Activated gamma-delta T cell (primary cell): ENCODE measurements around the gene TERB1.
"Not testable (repeated sequence)": the region's sequence is repeated elsewhere in the genome, so short reads cannot be mapped to it uniquely, and the experiment has no call there.

Experiments used
- DNase-seq: peaks from one replicate; lab custom pipeline; 2025; lab: John Stamatoyannopoulos, UW

The TERB1 gene

DNA sequence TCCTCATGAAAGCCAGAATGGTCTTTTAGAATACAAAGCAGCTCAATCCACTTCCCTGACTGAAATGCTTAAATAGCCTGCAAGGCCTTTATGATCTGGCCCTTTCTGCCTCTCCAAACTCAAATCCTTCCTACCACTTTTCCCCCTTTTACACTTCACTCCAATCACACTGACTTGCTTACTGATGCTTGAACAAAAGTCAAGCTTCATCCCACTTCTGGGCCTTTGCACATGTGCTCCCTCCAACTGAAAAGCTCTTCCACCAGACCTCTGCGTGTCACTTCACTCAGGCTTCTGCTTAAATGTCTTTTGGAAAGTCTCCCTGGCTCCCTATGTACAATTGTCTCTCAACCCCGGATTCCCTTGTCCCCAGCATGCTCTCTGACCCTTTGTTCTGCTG lies 13.3 kb upstream of the TERB1 start:
- DNase-seq: no peak

DNA sequence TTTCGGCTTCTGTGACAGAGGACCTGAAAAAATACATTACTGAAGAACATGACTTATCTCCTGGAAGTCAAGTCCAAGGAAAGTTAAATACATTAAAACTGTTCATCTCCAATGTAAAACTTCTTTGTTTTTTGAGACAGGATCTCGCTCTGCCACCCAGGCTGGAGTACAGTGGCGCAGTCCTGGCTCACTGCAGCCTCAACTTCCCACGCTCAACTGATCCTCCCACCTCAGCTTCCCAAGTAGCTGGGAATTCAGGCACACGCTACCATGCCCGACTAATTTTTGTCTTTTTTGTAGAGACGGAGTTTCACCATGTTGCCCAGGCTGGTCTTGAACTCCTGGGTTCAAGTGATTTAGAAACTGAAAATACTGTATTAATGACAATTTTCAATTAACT lies 9.7 kb upstream of the TERB1 start:
- no peak for DNase-seq

DNA sequence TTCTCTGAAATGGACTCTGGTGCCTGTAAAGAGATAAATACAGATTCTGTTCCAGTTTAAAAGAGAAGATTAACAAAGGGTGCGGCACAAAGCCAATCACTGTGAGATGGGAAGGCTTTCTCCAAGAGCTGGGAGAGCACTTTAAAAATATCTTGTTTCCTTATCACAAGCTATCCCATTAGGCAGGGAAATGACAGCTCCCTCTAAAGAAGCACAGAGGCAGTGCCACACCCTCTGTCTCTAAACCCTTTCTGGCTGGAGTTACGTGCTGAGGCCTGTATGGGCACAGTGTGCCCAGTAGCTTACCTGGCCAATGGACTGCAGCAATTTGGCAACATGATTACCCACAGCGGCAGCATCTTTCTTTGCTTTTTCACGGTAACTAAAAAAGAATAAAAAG lies 9.0 kb upstream of the TERB1 start:
- no peak for DNase-seq

DNA sequence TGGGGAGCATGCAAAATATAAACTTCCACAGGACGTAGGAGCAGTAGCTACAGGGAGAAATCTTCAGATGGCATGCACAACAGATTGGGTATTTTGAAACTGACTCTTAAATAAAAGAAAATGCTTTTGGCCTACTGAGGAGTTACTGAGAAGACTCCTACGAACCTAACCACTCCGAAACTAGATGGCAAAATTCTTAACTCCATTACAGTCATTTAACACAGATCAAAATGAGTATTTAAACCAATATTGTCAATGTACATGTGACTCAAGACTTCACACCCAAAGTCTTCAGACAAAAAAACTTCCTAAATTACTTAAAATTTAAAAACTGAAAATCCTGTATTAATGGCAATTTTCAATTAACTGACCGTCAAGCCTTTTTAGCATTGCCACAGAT lies 8.4 kb upstream of the TERB1 start:
- DNase-seq: no peak

DNA sequence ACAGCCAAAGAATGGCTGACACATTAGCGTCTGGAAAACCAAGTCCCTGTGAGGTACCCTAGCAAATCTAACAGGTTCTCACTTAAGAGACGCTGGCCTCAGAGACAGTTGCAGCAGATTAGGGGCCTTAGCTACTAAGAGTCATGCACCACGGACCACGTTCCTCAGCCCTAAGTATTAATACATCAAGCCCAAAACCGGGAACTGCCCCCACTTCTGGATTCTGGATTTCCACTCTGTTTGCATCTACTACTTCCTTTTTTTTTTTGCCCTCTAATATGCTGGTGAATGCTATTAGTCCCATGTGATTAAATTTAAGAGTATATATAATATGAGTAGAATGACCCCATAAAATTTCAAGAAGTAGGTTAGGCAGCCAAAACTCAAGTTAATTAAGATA lies 775 bp upstream of the TERB1 start:
- no peak for DNase-seq

DNA sequence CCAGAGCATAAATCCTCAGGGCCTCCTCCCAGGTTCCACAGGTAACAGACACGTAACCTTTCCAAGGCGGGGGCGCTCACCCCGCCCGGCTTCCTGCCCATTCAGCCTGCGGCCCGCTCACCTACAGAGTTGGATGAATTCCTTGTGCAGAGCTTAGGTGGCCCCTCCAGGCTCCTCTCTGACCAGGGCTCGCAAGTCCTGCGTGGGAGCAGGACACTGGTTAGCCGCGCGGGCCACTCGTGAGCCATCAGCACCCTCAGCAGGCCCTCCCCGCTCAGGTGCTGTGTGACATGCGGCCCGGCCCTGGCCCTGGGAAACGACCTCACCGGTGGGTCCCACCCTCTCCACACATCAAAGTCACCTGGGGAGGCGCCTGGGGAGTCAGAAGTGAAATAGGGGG lies 528 bp downstream of the TERB1 start:
- DNase-seq: no peak

DNA sequence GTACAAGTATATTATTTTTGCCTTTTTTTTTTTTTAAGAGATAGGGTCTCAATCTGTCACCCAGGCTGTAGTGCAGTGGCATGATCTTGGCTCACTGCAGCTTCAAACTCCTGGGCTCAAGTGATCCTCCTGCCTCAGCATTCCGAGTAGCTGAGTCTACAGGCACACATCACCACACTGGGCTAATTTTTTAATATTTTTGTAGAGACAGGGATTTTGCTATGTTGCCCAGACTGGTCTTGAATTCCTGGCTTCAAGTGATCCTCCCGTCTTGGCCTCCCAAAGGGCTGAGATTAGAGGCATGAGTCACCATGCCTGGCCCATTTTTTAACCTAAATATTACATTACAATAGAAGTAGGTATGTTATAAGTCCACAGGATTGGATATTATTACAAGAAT lies 3.2 kb downstream of the TERB1 start:
- DNase-seq: no peak

DNA sequence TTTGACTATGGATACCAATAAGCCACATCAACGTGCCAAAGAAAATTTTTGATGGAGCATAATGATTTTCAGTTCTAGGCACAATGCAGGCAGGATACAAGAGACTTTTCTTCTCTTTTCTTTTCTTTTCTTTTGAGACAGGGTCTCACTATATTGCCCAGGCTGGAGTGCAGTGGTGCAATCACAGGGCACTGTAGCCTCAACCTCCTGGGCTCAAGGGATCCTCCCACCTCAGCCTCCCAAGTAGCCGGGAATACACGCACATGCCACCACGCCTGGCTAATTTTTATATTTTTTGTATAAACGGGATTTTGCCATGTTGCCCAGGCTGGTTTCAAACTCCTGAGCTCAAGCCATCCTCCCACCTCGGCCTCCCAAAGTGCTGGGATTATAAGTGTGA lies 7.4 kb downstream of the TERB1 start:
- not testable (repeated sequence) for DNase-seq

DNA sequence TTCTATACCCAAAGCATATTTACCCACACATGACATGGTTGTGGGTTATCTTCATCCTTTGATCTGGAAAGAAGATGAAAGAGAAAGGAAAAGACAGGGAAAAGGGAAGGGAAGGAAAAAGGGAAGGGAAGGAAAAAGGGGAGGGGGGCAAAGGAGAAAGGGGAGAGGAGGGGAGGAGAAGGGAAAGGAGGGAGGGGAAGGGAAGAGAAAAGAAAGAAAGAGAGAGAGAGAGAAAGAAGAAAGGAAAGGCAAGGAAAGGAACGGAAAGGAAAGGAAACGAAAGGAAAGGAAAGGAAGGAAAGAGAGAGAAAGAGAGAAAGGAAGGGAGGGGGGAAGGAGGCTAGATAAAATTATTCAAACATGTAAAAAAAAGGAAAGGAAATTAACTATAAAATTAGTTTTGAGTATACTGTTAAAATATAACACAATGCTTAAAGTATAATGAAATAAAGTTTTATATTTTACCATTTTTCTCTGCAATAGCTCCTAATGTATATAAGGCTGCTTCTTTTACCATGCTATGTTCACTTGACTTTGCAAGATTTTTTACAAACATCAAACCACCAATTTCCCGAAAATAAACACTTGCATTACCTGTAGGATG lies 11.2 kb downstream of the TERB1 start:
- no peak for DNase-seq

DNA sequence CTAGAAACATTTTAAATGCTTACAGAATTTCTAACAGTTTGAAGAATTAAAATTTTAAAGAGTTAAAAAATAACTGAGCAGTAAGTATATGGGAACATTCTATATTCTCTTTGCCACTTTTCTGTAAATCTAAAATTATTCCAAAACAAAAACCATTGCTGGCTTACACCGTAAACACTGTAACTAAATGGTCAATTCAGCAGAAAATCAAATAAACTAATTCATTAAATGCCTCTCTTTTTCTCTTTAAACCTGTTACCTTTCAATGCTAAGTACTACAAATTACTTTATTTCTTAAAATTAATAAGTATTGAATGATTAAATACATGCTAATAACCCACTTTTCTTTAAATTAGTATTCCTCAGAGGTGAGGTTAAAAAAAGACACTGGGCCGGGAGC lies 14.0 kb downstream of the TERB1 start:
- DNase-seq: no peak

DNA sequence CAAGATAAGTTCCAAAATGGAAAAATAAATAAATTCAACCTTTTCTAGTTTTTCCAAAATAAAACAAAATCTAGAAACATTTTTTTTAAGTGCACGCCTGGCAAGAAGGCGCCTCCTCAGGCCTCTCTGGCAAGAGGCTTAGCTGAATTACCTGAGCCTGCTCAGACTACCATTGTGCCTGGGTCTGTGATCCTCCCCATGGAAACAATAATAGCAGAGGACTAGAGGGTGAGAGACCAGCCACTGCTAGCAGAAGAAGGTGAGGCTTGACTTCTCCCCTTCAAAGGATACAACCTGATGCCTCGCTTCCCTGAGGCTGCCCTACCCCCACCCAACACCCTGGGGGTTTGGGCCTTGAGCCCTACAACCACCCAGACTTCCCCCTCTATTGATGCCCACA lies 14.8 kb downstream of the TERB1 start:
- no peak for DNase-seq

DNA sequence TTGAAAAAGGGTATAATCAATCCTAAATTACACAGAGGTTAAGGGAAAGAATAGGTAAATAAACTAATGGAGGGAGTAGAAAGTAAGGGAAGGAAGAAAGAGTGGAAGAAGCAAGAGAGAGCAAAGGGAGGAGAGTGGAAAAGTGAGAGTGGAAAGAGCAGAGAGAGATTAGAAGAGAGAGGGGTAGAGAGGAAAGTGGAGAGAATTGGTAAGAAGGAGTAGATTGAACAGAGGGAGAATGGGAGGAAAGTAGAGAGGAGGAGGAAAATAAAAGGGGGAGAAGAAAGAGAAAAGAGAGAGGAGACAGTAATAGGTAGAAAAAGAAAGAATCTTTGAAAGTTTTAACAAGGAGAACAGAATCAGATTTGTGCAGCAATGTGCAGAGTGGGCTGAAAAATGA lies 24.9 kb downstream of the TERB1 start:
- DNase-seq: no peak

DNA sequence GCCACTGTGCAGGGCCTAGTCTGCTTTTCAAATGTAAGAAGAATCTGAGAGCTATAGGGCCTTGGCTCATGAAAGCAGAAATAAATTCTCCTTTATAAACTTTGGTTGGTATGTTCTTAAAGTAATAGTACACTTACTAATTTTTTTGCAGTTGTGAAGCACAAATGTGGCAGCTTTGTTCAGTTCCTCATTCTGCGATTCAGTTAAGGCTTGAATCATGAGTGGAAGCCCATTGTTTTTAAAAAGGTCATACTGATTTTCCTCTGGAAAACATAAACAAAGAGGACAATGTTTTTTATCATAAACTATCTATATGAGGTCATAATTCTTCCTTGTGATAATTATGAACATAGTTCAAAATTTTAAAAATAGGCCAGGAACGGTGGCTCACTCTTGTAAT lies 26.4 kb downstream of the TERB1 start:
- DNase-seq: no peak

DNA sequence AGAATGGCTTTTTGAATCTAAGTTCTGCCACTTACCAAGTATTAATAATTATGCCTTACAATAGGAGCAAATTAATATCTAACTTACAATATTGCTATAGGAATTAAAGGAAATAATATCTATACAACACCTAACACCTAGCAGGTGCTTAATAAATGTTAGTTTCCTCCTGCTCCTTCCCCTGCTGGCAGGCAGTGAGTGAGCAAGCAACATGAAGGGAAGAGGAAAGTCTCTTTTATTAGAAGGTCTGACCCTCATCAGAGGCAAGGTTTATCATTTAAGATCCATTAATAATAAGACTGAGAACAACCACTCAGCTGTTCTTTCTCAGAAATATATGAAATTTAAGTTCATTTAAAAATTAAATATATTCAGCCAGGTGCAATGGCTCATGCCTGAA lies 43.3 kb downstream of the TERB1 start:
- DNase-seq: no peak

DNA sequence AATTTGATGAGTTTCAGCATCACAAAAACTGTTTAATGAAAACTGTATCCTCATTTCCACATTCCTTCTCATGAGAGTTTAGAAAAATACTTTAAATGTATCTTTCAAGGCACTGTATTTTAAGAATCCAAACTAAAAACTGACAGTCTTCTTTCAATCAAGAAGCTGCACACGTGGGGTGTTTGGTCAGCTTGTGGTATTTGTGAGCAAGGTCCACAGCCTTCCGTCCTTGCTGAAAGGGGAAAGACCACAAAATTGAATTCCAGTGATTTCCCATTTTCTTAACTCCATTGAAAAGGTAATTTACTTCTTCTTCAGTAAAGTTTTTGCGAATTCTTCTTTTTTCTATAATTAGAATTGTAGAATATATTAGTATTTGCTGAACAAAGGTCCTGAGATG lies 46.6 kb downstream of the TERB1 start:
- DNase-seq: no peak

DNA sequence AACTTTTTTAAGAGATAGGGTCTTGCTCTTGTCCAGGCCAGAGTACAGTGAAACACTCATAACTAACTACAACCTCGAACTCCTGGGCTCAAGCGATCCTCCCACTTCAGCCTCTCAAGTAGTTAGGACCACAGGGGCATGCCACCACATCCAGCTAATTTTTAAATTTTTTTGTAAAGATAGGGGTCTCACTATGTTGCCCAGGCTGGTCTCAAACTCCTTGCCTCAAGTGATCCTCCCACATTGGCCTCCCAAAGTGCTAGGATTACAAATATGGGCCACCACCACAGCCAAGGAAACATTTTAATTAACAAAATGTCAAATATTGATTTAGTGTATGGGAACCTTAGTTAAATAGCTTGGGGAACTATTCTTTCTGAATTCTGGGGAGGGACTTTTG lies 47.2 kb downstream of the TERB1 start:
- DNase-seq: no peak

DNA sequence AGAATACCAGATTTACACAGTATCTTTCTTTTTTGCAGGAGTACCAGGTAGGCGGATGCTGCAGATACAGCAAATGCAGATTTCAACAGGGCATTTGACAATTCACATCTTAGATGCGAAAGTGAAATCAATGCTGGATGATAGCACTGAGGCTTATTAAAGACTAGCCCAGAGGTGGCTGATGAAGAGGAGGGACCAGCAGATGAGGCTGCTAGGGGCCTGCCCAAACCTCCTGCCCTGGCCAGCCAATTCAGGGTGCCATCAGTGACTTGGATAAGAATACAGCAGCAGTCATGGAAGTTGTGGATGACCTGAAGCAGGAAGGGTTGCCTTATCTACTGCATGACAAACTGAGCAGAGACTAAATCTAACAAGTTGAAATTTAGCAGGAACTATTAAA lies 48.4 kb downstream of the TERB1 start:
- no peak for DNase-seq

DNA sequence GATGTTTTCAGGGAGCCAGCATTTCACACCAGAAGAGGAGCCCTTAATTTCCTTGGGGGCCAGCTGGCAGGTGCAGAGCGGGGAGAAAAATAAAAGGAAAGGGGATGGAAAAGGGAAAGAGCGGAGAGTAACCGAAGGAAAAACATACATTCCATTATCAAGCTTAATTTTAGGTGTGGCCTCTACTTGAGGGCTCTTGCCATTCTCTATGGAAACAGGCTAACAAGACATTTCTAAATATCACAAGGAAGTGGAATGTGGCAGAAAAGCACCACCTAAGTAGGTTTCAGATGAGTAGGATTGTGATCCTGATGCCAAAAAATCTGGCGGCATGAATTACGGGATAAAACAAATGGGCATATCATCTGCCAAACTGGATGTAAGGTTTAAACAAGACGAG lies 49.0 kb downstream of the TERB1 start:
- DNase-seq: no peak

DNA sequence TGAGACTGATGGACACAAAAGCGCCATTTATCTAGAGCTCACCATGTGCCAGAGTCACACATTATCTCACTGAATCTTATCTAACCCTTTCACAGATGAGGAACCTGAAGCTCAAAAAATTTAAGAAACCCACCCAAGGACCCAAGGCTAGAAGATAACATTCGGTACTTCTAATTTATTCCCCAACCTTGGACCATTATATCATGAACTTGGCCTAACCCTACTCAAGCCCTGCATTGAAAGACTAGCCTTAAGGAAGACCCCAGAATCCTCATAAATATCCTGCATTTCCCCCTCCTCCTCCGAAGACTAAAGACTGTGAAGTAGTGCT lies 49.4 kb downstream of the TERB1 start:
- no peak for DNase-seq

DNA sequence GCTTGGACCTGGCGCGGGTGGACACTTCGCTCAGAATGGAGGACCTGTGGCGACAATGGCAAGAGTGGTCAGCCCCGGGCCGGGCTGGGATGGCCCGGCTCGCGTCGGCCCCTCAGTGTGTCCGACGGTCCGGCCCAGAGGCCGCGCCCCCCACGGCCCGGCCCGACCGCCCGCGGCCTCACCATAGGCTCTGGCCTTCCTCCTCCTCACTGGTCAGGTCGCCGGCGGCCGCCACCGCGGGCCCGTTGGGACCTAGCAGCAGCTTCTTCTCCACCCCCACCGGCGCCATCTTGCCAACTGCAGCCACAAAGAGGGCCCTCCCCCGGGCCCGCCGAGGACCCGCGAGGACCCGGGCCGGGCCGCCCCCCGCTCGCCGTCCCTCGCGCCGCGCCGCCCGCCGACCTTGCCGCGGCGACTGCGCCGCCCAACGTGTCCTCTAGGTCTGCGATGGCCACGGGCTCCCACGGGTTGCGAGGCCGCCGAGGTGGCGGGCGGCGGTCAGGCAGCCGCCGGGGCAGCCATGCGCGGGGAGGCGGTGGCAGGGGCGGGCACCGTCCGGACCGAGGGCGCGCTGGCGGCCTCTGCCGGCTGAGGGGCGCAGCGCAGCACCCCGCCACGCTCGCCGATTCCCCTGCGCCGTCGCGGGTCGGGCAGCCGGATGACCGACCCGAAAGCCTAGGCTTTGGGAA lies 49.9 kb downstream of the TERB1 start, which contains the start of gene DYNC1LI2:
Gene DYNC1LI2, minus strand, starts transcription at position 307 of the 689 bp plus-strand sequence. Its CDS starts 18 bp downstream, at position 289.
- peak; percentile 63 for DNase-seq

DNA sequence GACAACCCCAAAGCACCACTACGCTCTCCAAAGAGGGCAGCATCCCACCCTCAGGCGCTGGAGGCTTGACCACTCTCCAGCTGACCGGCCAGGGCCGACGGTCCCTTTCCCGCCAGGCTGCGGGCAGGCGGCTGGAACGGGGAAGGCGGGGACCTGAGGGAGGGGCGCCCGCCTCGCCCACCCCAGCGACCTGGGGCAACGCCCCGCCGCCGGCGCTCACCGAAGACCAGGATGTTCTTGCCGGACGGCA lies 50.4 kb downstream of the TERB1 start:
- no peak for DNase-seq

DNA sequence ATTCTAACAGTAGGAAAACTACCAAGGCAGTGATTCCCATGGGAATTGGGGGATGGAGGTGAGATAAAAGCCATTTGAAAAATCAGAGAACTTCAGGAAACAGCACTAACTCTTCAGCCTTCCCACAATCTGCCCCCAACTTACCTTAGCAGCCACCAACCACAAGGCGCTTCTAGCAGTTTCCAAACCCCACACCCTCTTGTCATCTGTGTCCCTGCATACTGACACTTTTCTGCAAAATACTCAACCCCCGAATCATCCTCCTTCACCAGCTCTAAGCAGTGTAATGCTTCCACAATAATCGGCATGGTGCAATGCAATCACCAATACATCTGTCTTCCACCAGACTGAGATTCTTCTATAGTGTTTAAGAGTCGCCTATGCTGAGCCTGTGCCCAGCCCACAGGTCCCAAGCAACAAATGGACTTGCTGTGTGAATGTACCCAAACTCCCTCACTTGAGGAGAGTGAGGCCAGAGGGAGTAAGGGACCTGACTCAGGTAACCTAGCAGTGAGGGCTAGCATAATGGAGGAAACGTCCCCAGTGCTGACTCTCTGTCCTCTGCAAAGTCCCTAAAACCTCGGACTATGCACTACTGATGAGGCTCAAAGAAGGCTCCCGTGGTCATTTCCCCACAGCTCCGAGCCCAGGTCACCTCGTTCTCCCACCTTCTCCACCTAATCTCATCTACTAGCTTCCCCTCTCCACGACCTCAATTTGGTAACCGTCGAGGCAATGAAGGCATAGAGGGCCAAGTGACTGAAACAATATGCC lies 50.9 kb downstream of the TERB1 start:
- no peak for DNase-seq

DNA sequence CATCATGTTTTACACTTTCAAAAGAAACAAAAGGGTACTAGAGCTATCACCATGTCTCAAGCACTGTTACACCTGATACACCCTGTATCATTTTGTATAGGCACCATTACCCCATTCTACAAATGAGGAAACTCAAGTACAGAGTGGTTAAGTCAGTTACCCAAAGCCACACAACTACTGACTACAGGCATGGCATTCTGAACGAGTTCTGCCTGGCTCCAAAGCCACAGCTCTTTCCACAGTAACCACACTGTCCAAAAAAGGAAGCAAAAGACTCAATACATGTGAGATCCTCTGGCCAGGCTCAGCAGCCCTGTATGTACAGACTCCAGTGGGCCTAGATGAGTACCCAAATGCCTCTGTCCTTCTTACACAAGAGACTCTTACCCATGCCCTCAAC lies 54.7 kb downstream of the TERB1 start:
- no peak for DNase-seq

DNA sequence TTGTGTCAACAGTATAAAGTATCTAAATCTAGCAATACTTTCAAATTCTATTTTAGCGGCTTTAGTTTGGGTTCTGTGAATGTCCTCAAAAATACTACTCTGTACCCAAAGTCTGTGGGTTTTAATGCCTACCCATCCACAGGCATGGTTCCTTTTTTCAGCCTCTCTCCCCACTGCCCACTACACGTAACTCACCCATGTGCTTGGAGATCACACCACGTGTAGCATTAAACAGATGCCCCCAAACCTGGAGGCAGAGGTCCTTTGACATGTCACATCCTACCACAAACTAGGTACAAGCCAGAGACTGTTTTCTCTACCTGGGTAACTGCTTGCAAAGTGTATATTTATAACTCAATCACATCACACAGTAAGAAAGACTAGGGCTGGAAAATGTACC lies 55.3 kb downstream of the TERB1 start:
- no peak for DNase-seq
